C4-2B (cell line): ENCODE results near the gene MRPS18A.

Experiments used
- CTCF ChIP-seq: fragments of 450-650 bp; conservative IDR thresholded peaks from 2 replicates; pipeline ENCODE4 v1.5.1; 2017; ENCODE audit warnings: mild to moderate bottlenecking
- ZFX ChIP-seq: fragments of 450-650 bp; IDR thresholded peaks from 2 replicates; pipeline ENCODE4 v1.6.1; 2017

- TF ChIP-seq CTCF (no peak), ZFX (no peak)
Observed at GRCh38 chr6:43624786-43625288, 62.8 kb downstream of the MRPS18A start.
